ENCODE results near the gene ELMO2.

The ELMO2 gene

GRCh38 chr20:46352370-46352938 is 54.0 kb downstream of the ELMO2 start:
- DNase-seq (ENCODE audit: low read depth), result no peak

GRCh38 chr20:46351357-46352058 is 54.9 kb downstream of the ELMO2 start:
- no peak for DNase-seq (ENCODE audit: low read depth)

GRCh38 chr20:46350986-46351267 is 55.5 kb downstream of the ELMO2 start:
- DNase-seq (ENCODE audit: low read depth), result no peak

- peak; percentile 92 for DNase-seq (ENCODE audit: low read depth)
Measured at GRCh38 chr20:46350201-46350985, 56.0 kb downstream of the ELMO2 start.

- DNase-seq (ENCODE audit: low read depth), result no peak
Measured at GRCh38 chr20:46349742-46350056, 56.7 kb downstream of the ELMO2 start.

GRCh38 chr20:46349035-46349741 is 57.2 kb downstream of the ELMO2 start:
- DNase-seq (ENCODE audit: low read depth), result peak; percentile 41

GRCh38 chr20:46347841-46348803 is 58.3 kb downstream of the ELMO2 start:
- peak; percentile 55 for DNase-seq (ENCODE audit: low read depth)

GRCh38 chr20:46346770-46347169 is 59.6 kb downstream of the ELMO2 start:
- DNase-seq (ENCODE audit: low read depth), result no peak

- DNase-seq (ENCODE audit: low read depth), result no peak
Measured at GRCh38 chr20:46344488-46345162, 61.8 kb downstream of the ELMO2 start.

GRCh38 chr20:46343975-46344357 is 62.4 kb downstream of the ELMO2 start:
- DNase-seq (ENCODE audit: low read depth), result no peak

GRCh38 chr20:46343348-46343974 is 63.0 kb downstream of the ELMO2 start:
- no peak for DNase-seq (ENCODE audit: low read depth)

- no peak for DNase-seq (ENCODE audit: low read depth)
Measured at GRCh38 chr20:46342451-46343347, 63.7 kb downstream of the ELMO2 start.

GRCh38 chr20:46342010-46342378 is 64.4 kb downstream of the ELMO2 start:
- no peak for DNase-seq (ENCODE audit: low read depth)

GRCh38 chr20:46341074-46342009 is 65.1 kb downstream of the ELMO2 start:
- no peak for DNase-seq (ENCODE audit: low read depth)

GRCh38 chr20:46339037-46339436 is 67.4 kb downstream of the ELMO2 start:
- DNase-seq (ENCODE audit: low read depth), result no peak

- DNase-seq (ENCODE audit: low read depth), result no peak
Measured at GRCh38 chr20:46336735-46337134, 69.7 kb downstream of the ELMO2 start.

GRCh38 chr20:46334303-46334904 is 72.0 kb downstream of the ELMO2 start:
- no peak for DNase-seq (ENCODE audit: low read depth)

Measured in iris pigment epithelial cell (primary cell).